OCI-LY7 (cell line): Measurements from ENCODE around the gene GRIK1.

Experiments used
- CTCF ChIP-seq: fragments of 200-600 bp; sonication (generic); conservative IDR thresholded peaks from 2 replicates; pipeline ENCODE4 v1.5.1; 2014; ENCODE audit warnings: mild to moderate bottlenecking, antibody characterized with exemption, low read length, moderate library complexity, mixed read lengths
- EZH2phosphoT487 ChIP-seq: fragments of 200-600 bp; sonication (generic); IDR thresholded peaks from 2 replicates; pipeline ENCODE4 v1.6.1; 2018; ENCODE audit warnings: low read depth, borderline replicate concordance, mild to moderate bottlenecking, mixed run types, antibody characterized with exemption, low read length, moderate library complexity, mixed read lengths

- no peak for TF ChIP-seq CTCF
- TF ChIP-seq EZH2phosphoT487 = no peak
Measured at GRCh38 chr21:29506947-29507346, 432.8 kb downstream of the GRIK1 start.
